Left hindlimb (tissue), 1 donor: ENCODE measurements around the gene DEGS1.

ENCODE experiments used
- DNase-seq: peaks from one replicate; pipeline ENCODE4 v3.0.0-alpha.2; 2018

The DEGS1 gene

GRCh38 chr1:224217655-224218623 lies 34.9 kb downstream of the DEGS1 start:
- no peak for DNase-seq

DNA sequence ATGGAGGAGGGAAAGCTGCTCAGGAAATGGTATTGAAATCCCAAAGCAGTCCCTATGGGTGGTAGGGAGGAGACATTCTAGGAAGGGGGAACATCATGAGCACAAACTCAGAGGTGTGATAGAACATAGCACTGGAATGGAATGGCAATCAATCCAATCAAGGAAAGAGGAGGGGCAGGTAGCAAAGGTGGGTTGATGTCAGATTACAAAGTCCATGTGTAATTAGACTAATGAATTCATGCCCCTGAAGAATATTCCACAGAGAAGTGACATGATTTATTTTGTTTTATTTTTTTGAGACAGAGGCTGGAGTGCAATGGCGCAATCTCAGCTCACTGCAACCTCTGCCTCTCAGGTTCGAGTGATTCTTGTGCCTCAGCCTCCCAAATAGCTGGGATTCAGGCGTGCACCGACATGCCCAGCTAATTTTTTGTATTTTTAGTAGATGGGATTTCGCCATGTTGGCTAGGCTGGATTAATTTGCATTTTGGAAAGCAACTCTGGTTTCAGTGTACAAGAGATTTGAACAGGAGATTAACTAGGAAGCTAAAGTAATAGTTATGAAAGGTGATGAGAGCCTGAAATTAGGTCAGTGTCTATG lies 36.1 kb downstream of the DEGS1 start:
- DNase-seq: no peak

DNA sequence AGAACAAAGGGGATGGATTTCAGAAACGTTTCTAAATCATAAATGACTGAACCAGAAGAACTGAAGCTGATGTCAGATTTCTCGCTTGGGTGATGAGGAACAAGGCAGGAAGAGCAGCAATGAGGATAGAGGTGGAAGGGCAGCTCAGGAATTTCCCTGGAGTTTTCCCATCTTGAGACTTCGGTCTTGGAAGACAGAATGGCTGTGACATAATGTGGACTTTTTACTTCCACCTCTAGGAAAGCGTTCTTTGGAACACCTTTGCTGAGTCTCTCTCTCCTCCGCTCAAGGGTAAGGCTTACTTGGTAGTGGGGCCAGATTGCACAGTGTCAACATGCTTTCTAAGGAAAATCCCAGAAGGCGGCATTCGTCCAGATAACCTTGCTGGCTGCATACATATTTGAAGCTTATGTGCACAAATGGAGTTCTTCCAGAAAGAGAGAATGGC lies 36.6 kb downstream of the DEGS1 start:
- no peak for DNase-seq

GRCh38 chr1:224223819-224224714 lies 41.0 kb downstream of the DEGS1 start:
- no peak for DNase-seq

DNA sequence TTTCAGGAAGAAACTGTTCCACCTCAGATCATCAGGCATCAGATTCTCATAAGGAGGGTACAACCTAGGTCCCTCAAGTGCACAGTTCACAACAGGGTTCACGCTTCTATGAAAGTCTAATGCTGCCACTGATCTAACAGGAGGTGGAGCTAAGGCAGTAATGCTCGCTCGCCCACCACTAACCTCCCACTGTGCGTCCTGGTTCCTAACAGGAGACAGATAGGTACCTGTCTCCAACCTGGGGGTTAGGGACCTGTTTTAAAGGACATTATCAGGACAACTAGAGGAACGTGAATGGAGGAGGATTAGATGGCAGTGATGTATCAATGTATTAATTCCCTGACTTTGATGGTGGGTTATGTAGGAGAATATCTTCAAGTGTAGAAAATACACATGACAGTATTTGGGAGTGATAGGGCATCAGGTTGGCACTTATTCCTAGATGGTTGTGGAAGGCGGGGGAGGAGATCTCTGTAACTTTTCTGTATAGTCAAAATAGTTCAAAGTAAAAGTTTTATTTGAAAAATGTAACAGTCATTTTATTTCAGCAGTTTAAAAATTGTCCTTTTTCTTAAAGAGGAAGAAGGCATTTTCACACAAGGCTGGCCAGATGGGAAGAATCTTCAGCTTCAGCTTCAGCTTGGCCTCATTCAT lies 43.9 kb downstream of the DEGS1 start:
- DNase-seq: no peak

DNA sequence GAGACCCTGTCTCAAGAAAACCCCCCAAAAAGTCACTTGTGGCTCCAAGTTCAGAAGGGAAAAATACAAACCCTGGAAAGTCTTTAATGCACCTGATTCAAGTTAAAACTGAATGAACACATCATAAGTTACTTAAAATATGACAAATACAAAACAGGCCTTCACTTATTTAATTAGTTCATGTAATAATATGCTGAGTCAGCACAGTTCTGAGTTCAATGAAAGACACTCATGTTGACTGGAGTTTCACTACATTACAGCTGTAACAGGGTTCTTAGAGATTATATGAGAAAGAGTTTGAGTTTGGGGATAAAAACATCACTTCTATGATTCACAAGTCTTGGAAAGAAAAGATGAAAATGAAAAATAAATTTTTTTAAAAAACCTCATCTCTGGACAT lies 51.0 kb downstream of the DEGS1 start:
- DNase-seq: no peak

GRCh38 chr1:224235813-224236493 lies 52.9 kb downstream of the DEGS1 start:
- no peak for DNase-seq

- DNase-seq: no peak
Observed at GRCh38 chr1:224237119-224237881, 54.3 kb downstream of the DEGS1 start.

GRCh38 chr1:224238212-224238611 lies 55.2 kb downstream of the DEGS1 start:
- no peak for DNase-seq

GRCh38 chr1:224238756-224239155 lies 55.7 kb downstream of the DEGS1 start:
- no peak for DNase-seq
